K562 (cell line): ENCODE results near the gene SIGLEC1.

Experiments
- ATF6 ChIP-seq: sonication (generic); formaldehyde crosslinking; IDR thresholded peaks from 2 replicates; pipeline ENCODE4 v1.4.0; 2020; ENCODE audit warnings: mild to moderate bottlenecking, missing genetic modification reagents
- BACH1 ChIP-seq: fragments of 200-800 bp; sonication (Bioruptor generic); IDR thresholded peaks from 2 replicates; pipeline ENCODE4 v1.6.1; 2016; ENCODE audit warnings: missing genetic modification characterization, missing compliant biosample characterization
- CEBPB ChIP-seq: fragments of 450-650 bp; IDR thresholded peaks from 2 replicates; pipeline ENCODE4 v1.6.1; 2016; ENCODE audit warnings: missing genetic modification characterization, missing compliant biosample characterization
- CHD2 ChIP-seq: IDR thresholded peaks from 2 replicates; pipeline ENCODE4 v1.6.1; 2011; ENCODE audit warnings: low read depth, low read length
- CTCF ChIP-seq, 3 experiments: IDR thresholded peaks in 2 of 3; conservative IDR thresholded peaks in 1 of 3; 2 replicates each; pipeline ENCODE4 v1.5.1; 2011 to 2012; ENCODE audit warnings: low read length in 3 of 3, mild to moderate bottlenecking in 3 of 3, control low read depth in 2 of 3, improper control_type of control experiment in 1 of 3, inconsistent platforms in 1 of 3, low read depth in 1 of 3, mixed read lengths in 1 of 3, moderate library complexity in 1 of 3; ENCODE audit not compliant: insufficient read depth in 2 of 3
- EGR1 ChIP-seq: fragments of 450-650 bp; conservative IDR thresholded peaks from 2 replicates; pipeline ENCODE4 v1.6.1; 2017; ENCODE audit warnings: mild to moderate bottlenecking
- FOS ChIP-seq: IDR thresholded peaks from 3 replicates; pipeline ENCODE4 v1.6.1; 2011; ENCODE audit not compliant: insufficient read length; ENCODE audit errors: extremely low read depth
- MAX ChIP-seq: sonication (generic); formaldehyde crosslinking; IDR thresholded peaks from 2 replicates; pipeline ENCODE4 v1.9.0; 2022; ENCODE audit warnings: mild to moderate bottlenecking, missing genetic modification reagents
- NONO ChIP-seq, 2 experiments: fragments of 200-400 bp in 1 of 2; fragments of 450-650 bp in 1 of 2; formaldehyde crosslinking in 1 of 2; IDR thresholded peaks; 2 replicates each; pipeline ENCODE4 v1.6.1; 2017; ENCODE audit warnings: low read depth in 2 of 2, mild to moderate bottlenecking in 2 of 2, moderate library complexity in 2 of 2, low read length in 1 of 2
- SIRT6 ChIP-seq: IDR thresholded peaks from one replicate; pipeline ENCODE4 v1.6.1; 2012; ENCODE audit warnings: low read depth, mild to moderate bottlenecking, control low read depth, inconsistent platforms, low read length, moderate library complexity
- TCF3 ChIP-seq: sonication (generic); formaldehyde crosslinking; IDR thresholded peaks from 2 replicates; pipeline ENCODE4 v1.4.0; 2020; ENCODE audit warnings: mild to moderate bottlenecking, missing genetic modification reagents
- TOE1 ChIP-seq, 2 experiments: fragments of 450-650 bp in 1 of 2; sonication (generic) in 1 of 2; formaldehyde crosslinking in 1 of 2; IDR thresholded peaks; 2 replicates each; pipeline versions ENCODE4 v1.7.1 to v1.8.0; 2016 to 2022; ENCODE audit warnings: borderline replicate concordance in 2 of 2, mild to moderate bottlenecking in 2 of 2, antibody characterized with exemption in 1 of 2, inconsistent platforms in 1 of 2, low read depth in 1 of 2, missing genetic modification reagents in 1 of 2, moderate library complexity in 1 of 2
- ZNF217 ChIP-seq: sonication (generic); formaldehyde crosslinking; IDR thresholded peaks from 2 replicates; pipeline ENCODE4 v1.8.0; 2022; ENCODE audit warnings: mild to moderate bottlenecking, missing genetic modification reagents

GRCh38 chr20:3728876-3729275, 16.5 kb upstream of the SIGLEC1 start:
- no peak for TF ChIP-seq NONO (IDR thresholded peaks at IDR 0.05; ENCODE audit: low read depth in 2 of 2, low read length in 1 of 2)
- TF ChIP-seq CTCF (IDR thresholded peaks at IDR 0.05 in 2 of 3, conservative IDR thresholded peaks at IDR 0.05 in 1 of 3; ENCODE audit: insufficient read depth in 2 of 3, low read depth in 1 of 3, low read length in 3 of 3): no peak
- no peak for TF ChIP-seq CHD2
- TF ChIP-seq ZNF217 (CRISPR knock-in tag): no peak
- no peak for TF ChIP-seq MAX
- no peak for TF ChIP-seq SIRT6
- no peak for TF ChIP-seq TOE1 (IDR thresholded peaks at IDR 0.05; ENCODE audit: borderline replicate concordance)
- TF ChIP-seq TOE1 (CRISPR knock-in tag; IDR thresholded peaks at IDR 0.05; ENCODE audit: borderline replicate concordance, low read depth): no peak
- TF ChIP-seq BACH1: no peak
- TF ChIP-seq ATF6 (CRISPR knock-in tag): no peak
- TF ChIP-seq TCF3 (CRISPR knock-in tag): no peak
- no peak for TF ChIP-seq FOS
- TF ChIP-seq CEBPB: no peak
- TF ChIP-seq EGR1: no peak
